NB4 (cell line): ENCODE results near the gene ANKS1A.

Experiments used
- DNase-seq: peaks from one replicate; pipeline ENCODE4 v3.0.0; 2010; ENCODE audit warnings: low read depth
- H3K4me3 ChIP-seq: one replicate; pipeline ENCODE4 v1.5.1; 2011; ENCODE audit warnings: mild to moderate bottlenecking, low read depth, low read length, moderate library complexity
- CTCF ChIP-seq: IDR thresholded peaks from one replicate; pipeline ENCODE4 v1.5.1; 2012; ENCODE audit warnings: low read depth, low read length
- MAX ChIP-seq: IDR thresholded peaks from 2 replicates; pipeline ENCODE4 v1.6.1; 2011; ENCODE audit warnings: low read depth, low read length
- MYC ChIP-seq: IDR thresholded peaks from 2 replicates; pipeline ENCODE4 v1.6.1; 2011; ENCODE audit warnings: low read depth, low read length
- POLR2A ChIP-seq: IDR thresholded peaks from 2 replicates; pipeline ENCODE4 v1.6.1; 2011; ENCODE audit warnings: mild to moderate bottlenecking; ENCODE audit not compliant: insufficient read length; ENCODE audit errors: extremely low read depth

The ANKS1A gene

DNA sequence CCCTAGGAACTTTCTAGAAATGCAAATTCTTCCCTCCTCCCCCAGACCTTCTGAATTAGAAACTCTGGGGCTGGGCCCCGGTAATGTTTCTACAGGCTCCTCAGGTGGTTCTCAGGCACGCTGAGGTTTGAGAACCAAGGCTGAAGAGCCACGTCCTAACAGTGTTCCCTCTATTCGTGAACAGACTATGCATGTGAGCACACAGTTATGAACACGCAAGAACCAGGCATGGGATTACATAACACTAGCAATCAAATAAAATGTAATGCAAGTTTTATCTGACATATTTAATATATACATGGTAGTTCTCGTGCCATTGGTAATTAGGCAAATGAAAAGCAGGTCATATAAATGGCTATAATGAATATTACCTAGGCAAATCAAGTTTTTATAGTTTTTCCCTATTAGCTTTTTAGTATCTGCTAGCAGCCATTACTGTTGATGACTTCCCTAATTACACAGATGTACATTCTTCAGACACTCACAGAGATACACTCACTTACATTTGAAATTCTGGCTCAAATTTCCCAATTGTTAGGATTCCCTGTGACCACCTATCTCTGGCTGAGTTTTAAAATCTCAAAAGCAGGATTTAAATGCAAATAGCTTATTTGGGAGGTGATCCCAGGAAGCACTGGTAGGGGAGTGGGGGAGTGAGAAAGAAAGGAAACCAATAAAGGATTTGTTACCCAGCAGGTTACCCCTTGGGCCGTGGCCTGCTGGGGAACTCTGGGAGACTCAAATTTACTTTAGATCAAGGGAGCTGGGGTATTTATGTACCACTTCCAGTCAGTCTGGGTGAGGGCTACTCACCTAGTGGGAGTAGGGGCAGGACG is 148.0 kb downstream of the ANKS1A start:
- DNase-seq = no peak
- no peak for TF ChIP-seq MAX
- H3K4me3 ChIP-seq = no peak overlapping the region

GRCh38 chr6:35037664-35038038 is 148.6 kb downstream of the ANKS1A start:
- no peak for DNase-seq
- H3K4me3 ChIP-seq = no peak overlapping the region
- TF ChIP-seq POLR2A (no peak), CTCF (no peak), MAX (no peak), MYC (no peak)

GRCh38 chr6:35038076-35038475 is 149.0 kb downstream of the ANKS1A start:
- TF ChIP-seq MAX = no peak
- TF ChIP-seq CTCF = no peak
- TF ChIP-seq MYC = no peak
- no peak for TF ChIP-seq POLR2A
- no peak for DNase-seq

DNA sequence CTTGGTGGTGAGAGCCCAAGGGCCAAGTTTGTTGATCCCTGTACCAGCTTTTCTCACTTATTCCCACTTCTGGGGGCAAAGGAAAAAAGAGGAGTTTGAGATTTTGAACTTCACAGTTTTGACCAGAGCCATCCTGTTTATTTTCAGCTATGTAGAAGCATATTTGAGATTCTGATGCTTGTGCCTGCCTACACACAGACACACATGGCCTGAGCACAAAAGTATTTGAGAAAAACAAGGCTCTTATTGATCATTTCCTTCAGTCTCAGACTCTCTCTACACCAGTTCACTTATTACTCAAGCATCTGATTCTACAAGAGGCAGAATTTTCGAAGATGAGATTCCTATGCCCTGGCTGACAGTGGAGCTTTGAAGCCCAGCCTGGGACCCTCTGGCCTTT is 151.3 kb downstream of the ANKS1A start:
- DNase-seq = no peak
- H3K4me3 ChIP-seq = no peak overlapping the region
- TF ChIP-seq POLR2A (no peak), CTCF (no peak), MYC (no peak), MAX (no peak)

More at GRCh38 chr6:35038076-35038475, 149.0 kb downstream of the ANKS1A start:
- no peak overlapping the region for H3K4me3 ChIP-seq

DNA sequence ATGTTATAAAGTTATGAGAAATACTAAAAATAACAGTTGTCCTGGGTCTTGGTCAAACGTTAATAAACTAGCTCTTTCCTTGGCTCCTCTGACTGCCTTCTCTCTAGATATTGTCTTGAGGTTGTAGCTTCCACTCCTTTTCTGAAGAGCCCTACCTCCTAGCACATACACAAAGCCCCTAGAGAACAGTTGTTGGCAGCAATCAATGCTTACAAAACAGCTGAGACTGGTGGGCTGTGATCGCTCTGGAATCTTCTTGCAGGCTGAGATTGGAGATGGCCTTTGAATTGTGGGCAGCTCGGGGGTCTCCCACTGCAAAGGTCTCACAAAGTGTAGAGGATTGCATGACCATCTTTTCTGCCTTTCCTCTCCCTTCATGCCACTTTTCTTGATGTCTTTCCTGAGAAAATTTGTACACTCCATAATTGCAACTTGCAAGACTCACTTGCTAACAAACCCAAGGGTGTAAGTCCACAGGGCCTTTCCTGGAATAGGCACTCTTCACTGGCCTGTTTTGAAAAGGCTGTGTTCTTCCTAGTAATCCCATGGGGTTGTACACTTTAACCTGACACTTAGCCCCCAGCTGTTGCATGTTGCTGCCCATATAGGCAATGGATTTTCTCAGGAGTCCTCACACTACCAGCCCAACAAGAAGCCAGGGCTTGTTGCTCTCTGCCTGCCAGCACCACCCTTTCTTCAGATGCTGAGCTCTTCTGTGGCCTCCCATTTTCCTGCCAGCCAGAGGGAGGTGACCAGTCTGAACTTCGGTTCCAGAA is 152.2 kb downstream of the ANKS1A start:
- H3K4me3 ChIP-seq = no peak overlapping the region
- no peak for DNase-seq
- TF ChIP-seq CTCF = no peak
- no peak for TF ChIP-seq MAX
- no peak for TF ChIP-seq POLR2A
- no peak for TF ChIP-seq MYC
